ENCODE measurements around the gene FHOD3.

Gene FHOD3

GRCh38 chr18:36761186-36761698 lies 463.7 kb downstream of the FHOD3 start:
- no peak for TF ChIP-seq NFIC (IDR thresholded peaks at IDR 0.05)
- TF ChIP-seq FOXM1 (IDR thresholded peaks at IDR 0.05; ENCODE audit: borderline replicate concordance, low read depth): no peak
- TF ChIP-seq TCF12 (IDR thresholded peaks at IDR 0.05; ENCODE audit: low read depth): no peak
- no peak for TF ChIP-seq EP300 (IDR thresholded peaks at IDR 0.05; ENCODE audit: borderline replicate concordance)

- TF ChIP-seq CREB1 (IDR thresholded peaks at IDR 0.05; ENCODE audit: low read depth) (no peak), USF1 (IDR thresholded peaks at IDR 0.05) (no peak), ZBTB7A (IDR thresholded peaks at IDR 0.05; ENCODE audit: low read depth) (no peak), REST (IDR thresholded peaks at IDR 0.05; ENCODE audit: low read depth) (no peak), CEBPB (IDR thresholded peaks at IDR 0.05) (no peak), EGR1 (IDR thresholded peaks at IDR 0.05) (no peak), TCF12 (IDR thresholded peaks at IDR 0.05; ENCODE audit: low read depth) (no peak), MAX (IDR thresholded peaks at IDR 0.05) (no peak), EP300 (IDR thresholded peaks at IDR 0.05; ENCODE audit: borderline replicate concordance) (no peak), NFIC (IDR thresholded peaks at IDR 0.05) (no peak)
Measured at GRCh38 chr18:36762074-36762473, 464.6 kb downstream of the FHOD3 start.

GRCh38 chr18:36766836-36767235 lies 469.3 kb downstream of the FHOD3 start:
- TF ChIP-seq USF1 (IDR thresholded peaks at IDR 0.05) (no peak), CREB1 (IDR thresholded peaks at IDR 0.05; ENCODE audit: low read depth) (no peak), NFIC (IDR thresholded peaks at IDR 0.05) (no peak), FOXM1 (IDR thresholded peaks at IDR 0.05; ENCODE audit: borderline replicate concordance, low read depth) (no peak), REST (IDR thresholded peaks at IDR 0.05; ENCODE audit: low read depth) (no peak), TAF1 (IDR thresholded peaks at IDR 0.05; ENCODE audit: low read depth) (no peak), TCF12 (IDR thresholded peaks at IDR 0.05; ENCODE audit: low read depth) (no peak), TEAD4 (IDR thresholded peaks at IDR 0.05) (no peak), ZBTB7A (IDR thresholded peaks at IDR 0.05; ENCODE audit: low read depth) (no peak), CEBPB (IDR thresholded peaks at IDR 0.05) (no peak), YY1 (IDR thresholded peaks at IDR 0.05; ENCODE audit: low read depth) (no peak), EP300 (IDR thresholded peaks at IDR 0.05; ENCODE audit: borderline replicate concordance) (no peak), EGR1 (IDR thresholded peaks at IDR 0.05) (no peak), RAD21 (IDR thresholded peaks at IDR 0.05; ENCODE audit: low read depth) (no peak), MAX (IDR thresholded peaks at IDR 0.05) (no peak)

- TF ChIP-seq TAF1 (IDR thresholded peaks at IDR 0.05; ENCODE audit: low read depth) (no peak), EP300 (IDR thresholded peaks at IDR 0.05; ENCODE audit: borderline replicate concordance) (no peak), EGR1 (IDR thresholded peaks at IDR 0.05) (no peak), ZBTB7A (IDR thresholded peaks at IDR 0.05; ENCODE audit: low read depth) (no peak), NFIC (IDR thresholded peaks at IDR 0.05) (no peak), TEAD4 (IDR thresholded peaks at IDR 0.05) (no peak), YY1 (IDR thresholded peaks at IDR 0.05; ENCODE audit: low read depth) (no peak), REST (IDR thresholded peaks at IDR 0.05; ENCODE audit: low read depth) (no peak), USF1 (IDR thresholded peaks at IDR 0.05) (no peak), RAD21 (IDR thresholded peaks at IDR 0.05; ENCODE audit: low read depth) (no peak), FOXM1 (IDR thresholded peaks at IDR 0.05; ENCODE audit: borderline replicate concordance, low read depth) (no peak)
Measured at GRCh38 chr18:36769172-36769571, 471.7 kb downstream of the FHOD3 start.

Data from Ishikawa (cell line).